H9 (cell line): ENCODE measurements around the gene CHN1. TPM values are rescaled to one million over a fixed set of nuclear protein-coding genes. Genes with fewer than 3 reads are reported as not detected.

ENCODE experiments used
- DNase-seq: peaks from one replicate; pipeline ENCODE4 v3.0.0-alpha.2; 2017
- H2AFZ ChIP-seq: one replicate; pipeline ENCODE4 v1.6.1; 2013; ENCODE audit warnings: mild to moderate bottlenecking, low read length, control low read depth, moderate library complexity
- H2AK5ac ChIP-seq: 2 replicates; pipeline ENCODE4 v1.6.1; 2013; ENCODE audit warnings: low read length, control low read depth, mixed read lengths; ENCODE audit not compliant: insufficient read length
- H2BK120ac ChIP-seq: one replicate; pipeline ENCODE4 v1.6.1; 2013; ENCODE audit warnings: low read depth, mild to moderate bottlenecking, low read length, control low read depth, inconsistent platforms; ENCODE audit not compliant: poor library complexity, severe bottlenecking
- H2BK12ac ChIP-seq: 2 replicates; pipeline ENCODE4 v1.6.1; 2013; ENCODE audit warnings: low read length, control low read depth, mixed read lengths, low read depth; ENCODE audit not compliant: insufficient read length
- H2BK15ac ChIP-seq: 2 replicates; pipeline ENCODE4 v1.6.1; 2013; ENCODE audit warnings: low read depth, low read length, control low read depth
- H2BK20ac ChIP-seq: one replicate; pipeline ENCODE4 v1.6.1; 2013; ENCODE audit warnings: low read depth, mild to moderate bottlenecking, low read length, control low read depth, inconsistent platforms; ENCODE audit not compliant: poor library complexity, severe bottlenecking
- H2BK5ac ChIP-seq: 2 replicates; pipeline ENCODE4 v1.6.1; 2013; ENCODE audit warnings: low read length, control low read depth, mixed read lengths; ENCODE audit not compliant: insufficient read length
- H3K14ac ChIP-seq: 2 replicates; pipeline ENCODE4 v1.6.1; 2013; ENCODE audit warnings: low read length, control low read depth; ENCODE audit not compliant: insufficient read depth
- H3K18ac ChIP-seq: 2 replicates; pipeline ENCODE4 v1.6.1; 2013; ENCODE audit warnings: low read depth, mild to moderate bottlenecking, mixed read lengths, low read length, control low read depth; ENCODE audit not compliant: insufficient read length
- H3K23ac ChIP-seq: 2 replicates; pipeline ENCODE4 v1.6.1; 2013; ENCODE audit warnings: low read length, control low read depth, mixed read lengths, low read depth; ENCODE audit not compliant: insufficient read length
- H3K23me2 ChIP-seq: 2 replicates; pipeline ENCODE4 v1.6.1; 2013; ENCODE audit warnings: low read depth, mild to moderate bottlenecking, mixed read lengths, low read length, control low read depth; ENCODE audit not compliant: insufficient read length, poor library complexity, severe bottlenecking
- H3K27ac ChIP-seq: 2 replicates; pipeline ENCODE4 v1.5.1; 2013; ENCODE audit warnings: low read length, control low read depth, mixed read lengths, low read depth; ENCODE audit not compliant: insufficient read length
- H3K27me3 ChIP-seq: 2 replicates; pipeline ENCODE4 v1.6.1; 2013; ENCODE audit warnings: low read length, control low read depth, inconsistent platforms; ENCODE audit not compliant: insufficient read depth
- H3K4ac ChIP-seq: 2 replicates; pipeline ENCODE4 v1.6.1; 2013; ENCODE audit warnings: low read depth, mild to moderate bottlenecking, control low read depth, inconsistent platforms, low read length, moderate library complexity
- H3K4me1 ChIP-seq: 2 replicates; pipeline ENCODE4 v1.6.1; 2013; ENCODE audit warnings: low read length, control low read depth, inconsistent platforms; ENCODE audit not compliant: insufficient read depth
- H3K4me2 ChIP-seq: 2 replicates; pipeline ENCODE4 v1.6.1; 2013; ENCODE audit warnings: low read length, control low read depth, mixed read lengths; ENCODE audit not compliant: insufficient read length, insufficient read depth
- H3K56ac ChIP-seq: 2 replicates; pipeline ENCODE4 v1.6.1; 2013; ENCODE audit warnings: low read depth, mild to moderate bottlenecking, mixed read lengths, low read length, control low read depth; ENCODE audit not compliant: insufficient read length
- H3K79me1 ChIP-seq: 2 replicates; pipeline ENCODE4 v1.6.1; 2013; ENCODE audit warnings: low read depth, mild to moderate bottlenecking, moderate library complexity, low read length, control low read depth, inconsistent platforms; ENCODE audit not compliant: insufficient read depth, poor library complexity, severe bottlenecking
- H3K79me2 ChIP-seq: 2 replicates; pipeline ENCODE4 v1.6.1; 2013; ENCODE audit warnings: low read length, control low read depth, inconsistent platforms; ENCODE audit not compliant: insufficient read depth
- H3K9ac ChIP-seq: 2 replicates; pipeline ENCODE4 v1.6.1; 2013; ENCODE audit warnings: low read length, control low read depth, mixed read lengths; ENCODE audit not compliant: insufficient read length; ENCODE audit errors: extremely low read depth
- H3K9me3 ChIP-seq: one replicate; pipeline ENCODE4 v1.6.1; 2013; ENCODE audit warnings: low read depth, low read length, inconsistent platforms; ENCODE audit not compliant: control insufficient read depth
- H3T11ph ChIP-seq: one replicate; pipeline ENCODE4 v1.6.1; 2013; ENCODE audit warnings: mild to moderate bottlenecking, low read length, control low read depth, inconsistent platforms
- H4K20me1 ChIP-seq: one replicate; pipeline ENCODE4 v1.6.1; 2013; ENCODE audit not compliant: control insufficient read depth, insufficient read length, insufficient read depth
- H4K5ac ChIP-seq: 2 replicates; pipeline ENCODE4 v1.6.1; 2013; ENCODE audit warnings: low read depth, mild to moderate bottlenecking, mixed read lengths, low read length, control low read depth; ENCODE audit not compliant: insufficient read length
- H4K8ac ChIP-seq: replicated peaks from 2 replicates; pipeline ENCODE4 v1.6.1; 2013; ENCODE audit warnings: low read length, control low read depth, mixed read lengths, low read depth; ENCODE audit not compliant: insufficient read length
- H4K91ac ChIP-seq: 2 replicates; pipeline ENCODE4 v1.6.1; 2013; ENCODE audit warnings: low read depth, mild to moderate bottlenecking, moderate library complexity, mixed read lengths, low read length, control low read depth; ENCODE audit not compliant: insufficient read length
- H3K27ac Mint-ChIP-seq, 3 experiments: 2 replicates in 2 of 3; 3 replicates in 1 of 3; pipeline ENCODE4 v1.8.0; 2020 to 2021; ENCODE audit warnings: mixed read lengths in 3 of 3, mild to moderate bottlenecking in 1 of 3, moderate library complexity in 1 of 3
- H3K27me3 Mint-ChIP-seq: 2 replicates; pipeline ENCODE4 v1.8.0; 2021; ENCODE audit warnings: low read depth, mild to moderate bottlenecking, moderate library complexity, mixed read lengths
- H3K36me3 Mint-ChIP-seq, 3 experiments: 2 replicates in 2 of 3; 3 replicates in 1 of 3; pipeline ENCODE4 v1.8.0; 2020 to 2021; ENCODE audit warnings: low read depth in 3 of 3, mixed read lengths in 3 of 3; ENCODE audit not compliant: insufficient read depth in 1 of 3
- H3K4me1 Mint-ChIP-seq, 2 experiments: 2 replicates each; pipeline ENCODE4 v1.8.0; 2020; ENCODE audit warnings: mixed read lengths in 2 of 2
- H3K4me3 Mint-ChIP-seq, 2 experiments: 2 replicates in 1 of 2; 3 replicates in 1 of 2; pipeline ENCODE4 v1.8.0; 2020 to 2021; ENCODE audit warnings: mild to moderate bottlenecking in 2 of 2, mixed read lengths in 2 of 2, moderate library complexity in 1 of 2
- H3K9me3 Mint-ChIP-seq, 2 experiments: 2 replicates in 1 of 2; 3 replicates in 1 of 2; pipeline ENCODE4 v1.8.0; 2020; ENCODE audit warnings: mild to moderate bottlenecking in 2 of 2, mixed read lengths in 2 of 2, moderate library complexity in 1 of 2
- WGBS: extraction: QIAGEN DNeasy Blood & Tissue Kit; methylation state at CpG from one replicate; pipeline ENCODE4 v1.1.7; 2013; ENCODE audit warnings: missing lambda C conversion rate, low lambda C conversion rate, mixed read lengths; ENCODE audit not compliant: insufficient read length; ENCODE audit errors: extremely low coverage; 5-methylcytosine and 5-hydroxymethylcytosine counted together
- long read RNA-seq: library from polyadenylated mRNA; unstranded; transcript quantifications from one replicate; pipeline ENCODE4 v2.0.0, GENCODE V29; 2020
- total RNA-seq: library from RNA; stranded (reverse); gene quantifications from 2 replicates; pipeline ENCODE4 v1.2.1, GENCODE V29; 2021
- TF ChIP-seq, protein P1 (sequence below): fragments of 200-600 bp; sonication (generic); conservative IDR thresholded peaks from 3 replicates; pipeline ENCODE4 v1.8.0; 2021; ENCODE audit warnings: antibody characterized with exemption, mild to moderate bottlenecking

CHN1 gene, protein sequence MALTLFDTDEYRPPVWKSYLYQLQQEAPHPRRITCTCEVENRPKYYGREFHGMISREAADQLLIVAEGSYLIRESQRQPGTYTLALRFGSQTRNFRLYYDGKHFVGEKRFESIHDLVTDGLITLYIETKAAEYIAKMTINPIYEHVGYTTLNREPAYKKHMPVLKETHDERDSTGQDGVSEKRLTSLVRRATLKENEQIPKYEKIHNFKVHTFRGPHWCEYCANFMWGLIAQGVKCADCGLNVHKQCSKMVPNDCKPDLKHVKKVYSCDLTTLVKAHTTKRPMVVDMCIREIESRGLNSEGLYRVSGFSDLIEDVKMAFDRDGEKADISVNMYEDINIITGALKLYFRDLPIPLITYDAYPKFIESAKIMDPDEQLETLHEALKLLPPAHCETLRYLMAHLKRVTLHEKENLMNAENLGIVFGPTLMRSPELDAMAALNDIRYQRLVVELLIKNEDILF
- 33.9 and 37.0 TPM in 2 replicates for total RNA-seq
- long read RNA-seq, transcript CHN1-205 (13 exons, 2,447 nt), result minor isoform, 21 of 120 reads
- long read RNA-seq, transcript CHN1-201 (7 exons, 2,047 nt), result major isoform, 31 of 120 reads
- long read RNA-seq, partial matches to known transcripts, result 6 of 120 reads
- long read RNA-seq, other reads (novel, unspliced or antisense), result 61 of 120 reads

DNA sequence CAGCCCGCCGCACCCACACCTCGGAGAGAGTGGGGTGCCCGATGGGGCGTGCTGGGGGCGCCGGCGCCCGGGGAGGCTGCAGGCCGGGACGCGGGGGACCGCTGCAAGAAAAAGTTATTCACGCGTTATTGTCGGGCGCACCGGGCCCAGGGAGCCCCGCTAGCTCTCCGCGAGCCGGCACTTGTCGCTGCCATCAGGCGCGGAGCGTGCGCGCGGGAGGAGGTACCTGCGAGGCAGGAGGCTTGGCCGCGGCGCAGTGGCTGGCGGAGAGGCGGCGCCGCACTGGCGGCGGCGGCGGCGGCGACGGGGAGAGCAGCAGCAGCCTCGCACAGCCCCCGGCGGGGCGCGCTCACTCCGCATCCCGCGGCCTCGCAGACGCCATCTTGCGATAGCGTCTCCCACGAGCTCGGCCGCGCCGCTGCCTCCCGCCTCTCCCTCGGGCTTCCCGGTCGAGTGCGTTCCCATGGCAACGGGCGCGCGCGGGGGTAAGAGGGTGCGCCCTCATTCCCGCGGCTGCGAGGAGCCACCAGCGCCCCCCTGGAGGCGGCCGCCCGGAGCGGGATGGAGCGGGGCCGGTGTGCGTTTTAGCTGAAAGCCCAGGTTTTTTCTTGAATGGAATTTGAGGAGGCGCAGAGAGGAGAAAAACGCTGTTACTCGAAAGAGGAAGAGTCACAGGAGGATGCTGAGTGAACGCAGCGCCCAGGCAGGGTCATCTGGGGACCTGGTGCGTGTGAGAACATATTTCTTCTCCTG, at the start of gene CHN1:
Gene CHN1, minus strand, starts transcription at position 402 of the 753 bp plus-strand sequence. CDS start 469 bp downstream, outside the sequence.
- Histone ChIP-seq H3K18ac (peak within 1 kb of the TSS; percentile 92), H3K56ac (no peak within 1 kb of the TSS), H2BK120ac (no peak within 1 kb of the TSS), H3K79me2 (peaks cover 12% of the 10 kb centered on the region; the same call in 1 of the 2 replicates), H3K23ac (no peak within 1 kb of the TSS), H2BK5ac (no peak within 1 kb of the TSS), H3K27me3 (no peaks in the 10 kb centered on the region), H3K79me1 (no peaks in the 10 kb centered on the region), H3K4ac (no peak within 1 kb of the TSS), H2AK5ac (no peak within 1 kb of the TSS), H2AFZ (no peak within 1 kb of the TSS), H2BK20ac (no peak within 1 kb of the TSS), H3K4me2 (peak within 1 kb of the TSS; percentile 57), H3T11ph (no peak within 1 kb of the TSS), H4K5ac (no peak within 1 kb of the TSS), H3K14ac (peak within 1 kb of the TSS; percentile 89), H4K20me1 (no peaks in the 10 kb centered on the region), H2BK15ac (no peak within 1 kb of the TSS), H2BK12ac (no peak within 1 kb of the TSS), H3K27ac (no peak within 1 kb of the TSS), H4K8ac (no peak within 1 kb of the TSS), H3K23me2 (peaks cover 3% of the 10 kb centered on the region), H3K9ac (peak within 1 kb of the TSS; percentile 53), H3K9me3 (no peaks in the 10 kb centered on the region), H3K4me1 (no peaks in the 10 kb centered on the region), H4K91ac (no peak within 1 kb of the TSS)
- peaks cover 1 to 4% (median 4%) of the 10 kb centered on the region in 3 experiments; a peak in 4 of 7 replicates for H3K36me3 Mint-ChIP-seq
- peak within 1 kb of the TSS; percentile 88 to 98 for H3K4me3 Mint-ChIP-seq
- WGBS, result no CpG with 5 or more reads among the region's 89 CpGs
- H3K9me3 Mint-ChIP-seq, result no peaks in the 10 kb centered on the region; a peak in 1 of 5 replicates
- TF ChIP-seq, protein P1, sequence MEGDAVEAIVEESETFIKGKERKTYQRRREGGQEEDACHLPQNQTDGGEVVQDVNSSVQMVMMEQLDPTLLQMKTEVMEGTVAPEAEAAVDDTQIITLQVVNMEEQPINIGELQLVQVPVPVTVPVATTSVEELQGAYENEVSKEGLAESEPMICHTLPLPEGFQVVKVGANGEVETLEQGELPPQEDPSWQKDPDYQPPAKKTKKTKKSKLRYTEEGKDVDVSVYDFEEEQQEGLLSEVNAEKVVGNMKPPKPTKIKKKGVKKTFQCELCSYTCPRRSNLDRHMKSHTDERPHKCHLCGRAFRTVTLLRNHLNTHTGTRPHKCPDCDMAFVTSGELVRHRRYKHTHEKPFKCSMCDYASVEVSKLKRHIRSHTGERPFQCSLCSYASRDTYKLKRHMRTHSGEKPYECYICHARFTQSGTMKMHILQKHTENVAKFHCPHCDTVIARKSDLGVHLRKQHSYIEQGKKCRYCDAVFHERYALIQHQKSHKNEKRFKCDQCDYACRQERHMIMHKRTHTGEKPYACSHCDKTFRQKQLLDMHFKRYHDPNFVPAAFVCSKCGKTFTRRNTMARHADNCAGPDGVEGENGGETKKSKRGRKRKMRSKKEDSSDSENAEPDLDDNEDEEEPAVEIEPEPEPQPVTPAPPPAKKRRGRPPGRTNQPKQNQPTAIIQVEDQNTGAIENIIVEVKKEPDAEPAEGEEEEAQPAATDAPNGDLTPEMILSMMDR, result no peak; the same call in 2 of the 3 replicates
- H3K27me3 Mint-ChIP-seq, result no peaks in the 10 kb centered on the region; the same call in 1 of the 2 replicates
- peak; percentile 85 for DNase-seq
- H3K27ac Mint-ChIP-seq, result peak within 1 kb of the TSS; percentile 92 to 98 (median 96)
- H3K4me1 Mint-ChIP-seq, result peaks cover 39 to 43% of the 10 kb centered on the region in 2 experiments
